ENCODE data around the gene ASIC1.
A peak's percentile ranks its signal among the peaks of the same experiment; 100 is the strongest.

DNA sequence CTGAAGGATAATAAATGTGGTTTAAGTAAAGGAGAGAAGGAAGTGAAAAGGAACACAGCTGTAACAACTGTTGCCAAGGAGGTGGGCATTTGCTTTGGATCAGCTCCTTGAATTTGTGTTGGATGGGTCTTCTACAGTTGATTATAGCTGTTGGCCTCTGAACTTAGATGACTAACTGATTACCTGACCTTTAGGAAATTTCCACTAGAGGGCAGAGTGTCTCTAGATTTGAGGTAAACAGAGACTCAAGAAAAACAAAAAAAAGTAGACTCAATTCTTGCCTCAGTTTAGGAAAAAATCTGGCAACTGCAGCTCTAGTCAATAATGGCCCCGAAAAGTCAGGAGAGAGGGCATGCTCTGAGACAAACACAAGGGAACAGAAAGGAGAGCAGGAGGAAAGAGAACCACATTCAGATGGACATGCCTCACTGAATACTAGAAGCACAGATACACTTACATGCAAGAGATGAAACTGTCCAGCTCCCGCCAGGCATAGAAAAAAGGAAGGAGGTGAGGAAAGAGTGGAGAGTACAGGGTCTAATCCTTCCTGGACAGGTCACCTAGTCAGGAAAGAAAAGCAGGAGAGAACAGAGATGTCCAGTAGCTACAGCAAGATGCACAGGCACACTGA lies 75.2 kb downstream of the ASIC1 start:
- TF ChIP-seq, protein P1, sequence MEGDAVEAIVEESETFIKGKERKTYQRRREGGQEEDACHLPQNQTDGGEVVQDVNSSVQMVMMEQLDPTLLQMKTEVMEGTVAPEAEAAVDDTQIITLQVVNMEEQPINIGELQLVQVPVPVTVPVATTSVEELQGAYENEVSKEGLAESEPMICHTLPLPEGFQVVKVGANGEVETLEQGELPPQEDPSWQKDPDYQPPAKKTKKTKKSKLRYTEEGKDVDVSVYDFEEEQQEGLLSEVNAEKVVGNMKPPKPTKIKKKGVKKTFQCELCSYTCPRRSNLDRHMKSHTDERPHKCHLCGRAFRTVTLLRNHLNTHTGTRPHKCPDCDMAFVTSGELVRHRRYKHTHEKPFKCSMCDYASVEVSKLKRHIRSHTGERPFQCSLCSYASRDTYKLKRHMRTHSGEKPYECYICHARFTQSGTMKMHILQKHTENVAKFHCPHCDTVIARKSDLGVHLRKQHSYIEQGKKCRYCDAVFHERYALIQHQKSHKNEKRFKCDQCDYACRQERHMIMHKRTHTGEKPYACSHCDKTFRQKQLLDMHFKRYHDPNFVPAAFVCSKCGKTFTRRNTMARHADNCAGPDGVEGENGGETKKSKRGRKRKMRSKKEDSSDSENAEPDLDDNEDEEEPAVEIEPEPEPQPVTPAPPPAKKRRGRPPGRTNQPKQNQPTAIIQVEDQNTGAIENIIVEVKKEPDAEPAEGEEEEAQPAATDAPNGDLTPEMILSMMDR (IDR thresholded peaks at IDR 0.05), result peak; percentile 40 to 69 (median 41)
- no peak for TF ChIP-seq POLR2A (IDR thresholded peaks at IDR 0.05)
